GM12874 (cell line): ENCODE results near the gene ZRANB3.

Source experiments
- CTCF ChIP-seq: IDR thresholded peaks from 2 replicates; pipeline ENCODE4 v1.5.1; 2011; ENCODE audit warnings: low read depth, mild to moderate bottlenecking, control low read depth, low read length, moderate library complexity; ENCODE audit not compliant: insufficient read depth

Gene ZRANB3

GRCh38 chr2:135276525-135276924, 254.5 kb downstream of the ZRANB3 start:
- TF ChIP-seq CTCF: no peak

- TF ChIP-seq CTCF: no peak
These were observed 260.0 kb downstream of the ZRANB3 start for GRCh38 chr2:135271006-135271405.

GRCh38 chr2:135265960-135266490, 265.0 kb downstream of the ZRANB3 start:
- TF ChIP-seq CTCF: no peak

- TF ChIP-seq CTCF: no peak
These were observed 271.9 kb downstream of the ZRANB3 start for GRCh38 chr2:135259123-135259522.

- no peak for TF ChIP-seq CTCF
These were observed 272.8 kb downstream of the ZRANB3 start for GRCh38 chr2:135258193-135258592.

GRCh38 chr2:135257383-135258090, 273.5 kb downstream of the ZRANB3 start:
- no peak for TF ChIP-seq CTCF

GRCh38 chr2:135256531-135257260, 274.3 kb downstream of the ZRANB3 start:
- TF ChIP-seq CTCF: no peak
